B cell (primary cell): ENCODE data around the gene KIF11.
"Not testable (repeated sequence)": the region's sequence is repeated elsewhere in the genome, so short reads cannot be mapped to it uniquely, and the experiment has no call there.

ENCODE experiments used
- CTCF ChIP-seq: fragments of 200-600 bp; IDR thresholded peaks from one replicate; pipeline ENCODE4 v1.8.0; 2022; ENCODE audit warnings: antibody characterized with exemption, mild to moderate bottlenecking
- EZH2 ChIP-seq: IDR thresholded peaks from 2 replicates; pipeline ENCODE4 v1.6.1; 2012; ENCODE audit warnings: borderline replicate concordance, low read depth, mild to moderate bottlenecking, moderate library complexity, low read length; ENCODE audit not compliant: insufficient read depth, poor library complexity, severe bottlenecking

- TF ChIP-seq EZH2, CTCF: not testable (repeated sequence)
Observed at GRCh38 chr10:92569663-92570062, 23.3 kb upstream of the KIF11 start.
